ENCODE measurements around the gene GLB1L.

Gene GLB1L

DNA sequence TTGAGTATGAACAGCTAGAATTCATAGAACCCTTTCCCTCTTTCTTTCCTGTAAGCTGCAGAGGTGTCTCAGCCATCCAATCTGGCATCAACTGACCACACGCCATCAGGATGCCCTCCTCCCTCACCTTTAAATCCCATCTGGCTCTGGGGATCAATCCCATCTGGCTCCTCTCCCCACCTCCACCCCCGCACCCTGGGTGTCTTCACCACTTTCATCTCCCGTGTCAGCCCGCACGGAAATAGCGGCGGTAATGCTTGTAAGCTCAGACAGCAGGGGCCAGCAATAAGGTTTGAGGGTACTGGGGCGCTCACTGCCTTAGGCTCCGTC, 7.3 kb upstream of the GLB1L start:
- no peak for DNase-seq

DNA sequence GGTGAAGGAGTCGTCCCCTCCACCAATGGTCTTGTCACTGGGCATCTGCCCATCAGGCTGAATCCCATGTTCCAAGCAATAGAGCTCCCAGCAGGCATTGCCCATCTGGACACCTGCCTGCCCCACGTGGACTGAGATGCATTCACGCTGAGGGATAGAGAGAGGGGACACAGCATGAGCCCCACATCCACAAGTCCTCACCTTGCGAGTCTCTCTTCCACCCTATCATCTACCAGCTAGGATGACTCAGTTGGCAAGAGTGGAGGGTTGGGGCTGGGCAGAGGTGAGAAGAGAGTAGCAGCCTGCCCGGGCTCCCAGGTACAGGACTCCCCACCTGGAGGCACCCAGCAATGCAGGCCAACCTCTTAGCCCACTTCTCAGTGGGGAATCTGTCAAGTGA, 6.8 kb upstream of the GLB1L start:
- DNase-seq = no peak

GRCh38 chr2:219251656-219252055, 6.4 kb upstream of the GLB1L start:
- DNase-seq = no peak

DNA sequence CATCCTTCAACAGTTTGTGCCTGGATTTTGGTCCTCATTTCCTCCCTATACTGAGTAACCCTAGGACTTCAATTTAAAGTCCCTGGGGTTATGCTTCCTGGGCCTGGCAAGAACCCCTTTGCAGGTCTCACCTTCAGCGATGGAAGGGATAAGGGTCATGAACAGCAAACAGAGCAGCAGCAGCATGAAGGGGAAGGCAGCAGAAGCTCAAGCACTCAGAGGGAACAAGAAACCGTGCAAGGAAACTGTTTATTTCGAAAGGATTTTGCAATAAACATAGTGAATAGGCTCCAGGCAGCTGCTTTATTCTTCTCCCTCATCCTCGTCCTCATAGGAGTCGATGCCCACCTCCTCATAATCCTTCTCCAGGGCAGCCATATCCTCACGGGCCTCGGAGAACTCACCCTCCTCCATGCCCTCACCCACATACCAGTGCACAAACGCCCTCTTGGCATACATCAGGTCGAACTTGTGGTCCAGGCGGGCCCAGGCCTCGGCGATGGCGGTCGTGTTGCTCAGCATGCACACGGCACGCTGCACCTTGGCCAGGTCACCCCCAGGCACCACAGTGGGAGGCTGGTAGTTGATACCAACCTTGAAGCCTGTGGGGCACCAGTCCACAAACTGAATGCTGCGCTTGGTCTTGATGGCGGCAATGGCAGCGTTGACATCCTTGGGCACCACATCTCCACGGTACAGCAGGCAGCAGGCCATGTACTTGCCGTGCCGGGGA, 5.0 kb upstream of the GLB1L start:
- no peak for DNase-seq

DNA sequence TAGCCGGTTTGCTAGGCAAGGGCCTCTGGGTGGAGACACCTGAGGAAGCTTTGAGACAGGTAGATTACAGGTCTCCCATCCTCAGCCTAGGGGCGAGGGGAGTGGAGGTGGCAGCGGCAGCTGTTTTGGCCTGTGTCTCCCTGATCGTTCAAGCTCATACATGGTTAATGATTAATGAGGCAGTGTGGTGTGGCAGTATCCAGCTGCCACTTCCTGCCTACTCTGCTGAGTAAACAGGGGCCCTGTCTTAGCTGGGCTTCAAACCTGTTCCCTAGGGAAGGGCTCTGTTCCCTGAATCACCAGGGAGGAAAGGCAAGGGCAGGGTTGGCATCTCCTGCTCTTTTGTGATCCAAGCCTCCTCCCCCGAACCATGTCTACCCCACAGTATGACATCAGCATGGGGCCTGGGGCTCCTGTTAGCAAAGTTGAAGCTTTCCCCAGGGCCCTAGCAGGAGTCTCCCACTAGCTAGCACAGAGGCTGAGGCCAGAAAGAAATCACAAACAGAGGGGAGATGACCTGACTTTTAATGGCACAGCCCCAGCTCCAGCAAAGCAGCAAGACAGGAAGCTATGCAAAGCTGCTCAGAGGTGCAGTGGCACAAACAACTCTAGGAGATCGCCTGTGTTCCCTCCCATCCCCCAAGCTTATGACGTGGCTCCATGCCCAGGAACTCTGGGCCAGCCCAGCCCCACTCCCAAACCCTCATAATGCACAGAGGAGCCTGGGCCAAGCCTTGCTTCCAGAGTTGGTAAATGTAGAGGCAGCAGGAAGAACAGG, 4.1 kb upstream of the GLB1L start:
- peak; percentile 64 for DNase-seq

DNA sequence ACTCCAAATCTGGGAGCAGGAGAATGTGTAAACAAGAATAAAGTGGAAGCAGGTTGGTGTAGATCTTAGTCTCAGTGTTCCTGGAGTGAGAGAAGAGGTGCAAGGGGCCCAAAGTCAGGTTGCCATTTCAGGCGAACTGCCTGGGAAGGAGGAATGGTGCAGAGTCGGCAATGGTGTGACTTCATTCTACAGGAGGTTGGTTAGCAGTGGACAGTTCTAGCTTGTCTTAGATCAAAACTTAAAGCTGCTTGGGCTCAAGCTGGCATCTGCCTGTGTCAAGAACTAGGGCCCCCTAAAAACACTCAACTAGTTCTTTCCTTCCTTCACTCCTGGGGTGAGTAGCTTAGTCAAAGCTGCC, 3.6 kb upstream of the GLB1L start:
- no peak for DNase-seq

DNA sequence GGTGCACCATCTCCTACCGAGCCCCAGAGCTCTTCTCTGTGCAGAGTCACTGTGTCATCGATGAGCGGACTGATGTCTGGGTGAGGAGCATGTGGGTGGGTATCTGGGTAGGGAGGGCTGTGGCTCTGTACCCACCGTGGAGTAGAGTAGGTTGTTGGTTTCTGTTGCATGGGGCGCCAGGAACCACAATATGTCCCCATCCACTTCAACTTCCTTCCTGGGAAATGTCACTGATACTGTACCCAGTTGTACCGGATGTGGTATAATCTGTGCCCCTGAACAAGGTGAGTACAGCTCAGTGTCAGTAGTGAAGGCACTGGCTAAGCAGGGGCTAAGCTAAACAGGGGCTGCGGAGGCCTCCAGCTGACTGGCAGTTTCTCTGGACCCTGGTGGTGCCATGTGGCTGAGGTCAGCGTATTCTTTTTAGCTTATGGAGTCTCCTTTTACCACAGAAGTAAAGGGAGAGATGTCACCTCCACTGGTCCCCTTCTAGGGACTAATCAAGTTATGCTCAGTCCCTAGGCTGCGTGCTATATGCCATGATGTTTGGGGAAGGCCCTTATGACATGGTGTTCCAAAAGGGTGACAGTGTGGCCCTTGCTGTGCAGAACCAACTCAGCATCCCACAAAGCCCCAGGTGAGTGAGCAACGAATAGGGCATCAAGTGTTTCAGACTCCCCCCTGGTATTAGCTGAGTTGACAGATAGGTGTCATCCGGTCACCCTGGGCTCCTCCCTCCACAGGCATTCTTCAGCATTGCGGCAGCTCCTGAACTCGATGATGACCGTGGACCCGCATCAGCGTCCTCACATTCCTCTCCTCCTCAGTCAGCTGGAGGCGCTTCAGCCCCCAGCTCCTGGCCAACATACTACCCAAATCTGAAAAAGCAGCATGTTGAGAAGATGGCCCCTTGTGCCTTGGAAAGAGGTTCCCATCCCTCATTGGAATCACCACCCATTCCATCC, 2.7 kb upstream of the GLB1L start:
- DNase-seq = no peak

DNA sequence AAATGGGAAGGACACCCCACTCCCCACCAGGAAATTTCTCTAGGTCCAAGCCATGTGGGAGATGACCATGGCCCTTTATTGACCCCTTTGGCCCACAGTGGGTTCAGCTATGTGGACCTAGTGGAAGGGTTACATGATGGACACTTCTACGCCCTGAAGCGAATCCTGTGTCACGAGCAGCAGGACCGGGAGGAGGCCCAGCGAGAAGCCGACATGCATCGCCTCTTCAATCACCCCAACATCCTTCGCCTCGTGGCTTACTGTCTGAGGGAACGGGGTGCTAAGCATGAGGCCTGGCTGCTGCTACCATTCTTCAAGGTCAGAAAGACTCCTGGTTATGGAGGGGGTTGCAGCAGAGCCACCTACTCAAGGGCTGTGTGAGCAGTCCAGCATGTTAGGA, 1.3 kb upstream of the GLB1L start:
- no peak for DNase-seq

DNA sequence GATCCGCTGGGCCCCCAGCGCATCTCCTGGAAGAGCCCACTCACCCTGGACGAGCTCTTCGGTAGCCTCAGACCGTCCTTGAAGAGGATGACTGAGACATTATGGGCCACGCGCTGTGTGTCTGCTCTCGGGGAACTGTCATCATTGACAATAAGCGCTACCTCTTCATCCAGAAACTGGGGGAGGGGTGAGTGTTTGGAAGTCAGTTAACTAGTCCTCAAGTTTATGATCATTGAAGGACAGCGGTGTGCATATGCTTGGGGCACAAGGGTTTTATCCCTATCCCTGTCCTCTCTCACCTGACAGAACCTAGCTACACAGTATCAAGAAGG, 621 bp upstream of the GLB1L start:
- no peak for DNase-seq

- peak; percentile 29 for DNase-seq
Measured at GRCh38 chr2:219244789-219245147, 476 bp downstream of the GLB1L start.

DNA sequence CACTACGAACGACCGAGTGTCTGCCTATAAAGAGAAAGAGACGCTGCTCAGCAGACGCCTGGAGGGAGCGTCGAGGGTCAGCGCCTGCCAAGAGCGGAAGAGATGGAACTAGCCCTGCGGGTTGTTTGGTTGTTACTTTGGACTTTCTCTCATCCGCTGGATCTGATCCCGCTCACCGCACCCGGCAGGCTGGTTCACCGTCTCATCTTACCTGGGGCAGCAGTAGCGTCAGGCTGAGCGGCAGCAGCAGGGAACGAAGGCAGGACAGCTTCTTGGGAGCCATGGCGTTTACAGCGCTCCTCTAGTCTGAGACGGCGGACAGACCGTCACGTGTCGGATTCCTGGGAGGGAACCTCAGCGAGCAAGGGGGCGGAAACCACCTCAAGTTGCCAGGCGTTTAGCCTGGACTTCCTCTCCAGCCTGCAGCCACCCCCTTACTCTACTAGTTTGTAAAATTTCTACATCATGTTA, 1.9 kb downstream of the GLB1L start:
- DNase-seq = no peak

GRCh38 chr2:219234331-219234730, 10.9 kb downstream of the GLB1L start:
- DNase-seq = no peak

DNA sequence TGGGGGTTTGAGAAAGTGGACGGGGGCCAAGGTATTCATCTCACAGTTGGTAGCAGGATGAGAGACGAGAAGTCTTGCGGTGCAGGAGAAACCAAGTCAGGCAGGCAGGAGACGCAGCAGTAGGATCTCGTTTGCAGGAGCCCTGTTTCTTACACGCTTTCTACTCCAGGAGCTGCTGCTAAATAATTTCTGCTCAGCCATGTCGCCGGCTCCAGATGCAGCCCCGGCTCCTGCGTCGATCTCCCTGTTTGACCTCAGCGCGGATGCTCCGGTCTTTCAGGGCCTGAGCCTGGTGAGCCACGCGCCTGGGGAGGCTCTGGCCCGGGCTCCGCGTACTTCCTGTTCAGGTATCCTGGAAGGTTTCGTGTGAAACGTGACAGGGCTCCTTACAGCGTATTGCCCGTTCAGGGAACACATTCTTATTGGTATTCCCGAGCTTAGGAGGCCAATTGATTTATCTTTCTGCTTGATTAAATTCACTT, 15.1 kb downstream of the GLB1L start:
- no peak for DNase-seq

GRCh38 chr2:219229305-219230058, 15.8 kb downstream of the GLB1L start, which contains the start of the genes ANKZF1 and ATG9A:
TSS of gene ANKZF1 (plus strand) at chr2:219229806. CDS start at chr2:219230258, 452 bp downstream.
TSS of gene ATG9A (minus strand) at chr2:219229636. CDS start at chr2:219228024, 1,612 bp downstream.
- DNase-seq = peak; percentile 96

DNA sequence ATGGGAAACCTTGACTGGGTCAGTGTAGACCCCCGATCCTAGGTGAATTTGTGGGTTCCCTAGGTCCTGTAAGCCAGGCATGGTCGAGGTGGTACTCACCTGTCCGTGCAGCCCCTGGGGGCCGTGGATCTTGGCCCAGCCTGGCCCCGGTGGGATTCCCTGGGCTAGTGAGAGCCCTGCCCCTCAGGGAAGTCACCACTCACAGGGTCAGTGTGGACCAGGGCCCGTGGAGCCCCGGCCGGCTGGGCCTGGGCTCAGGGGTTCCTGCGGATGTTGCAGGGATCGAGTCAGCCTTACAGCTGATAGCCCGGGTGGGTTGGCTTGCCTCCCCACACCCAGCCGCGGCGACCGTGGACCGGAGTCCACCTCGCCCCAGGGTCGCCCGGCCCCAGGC, 16.3 kb downstream of the GLB1L start:
- no peak for DNase-seq

GRCh38 chr2:219228041-219228910, 17.0 kb downstream of the GLB1L start:
- no peak for DNase-seq

- no peak for DNase-seq
Measured at GRCh38 chr2:219225350-219225749, 19.9 kb downstream of the GLB1L start.

DNA sequence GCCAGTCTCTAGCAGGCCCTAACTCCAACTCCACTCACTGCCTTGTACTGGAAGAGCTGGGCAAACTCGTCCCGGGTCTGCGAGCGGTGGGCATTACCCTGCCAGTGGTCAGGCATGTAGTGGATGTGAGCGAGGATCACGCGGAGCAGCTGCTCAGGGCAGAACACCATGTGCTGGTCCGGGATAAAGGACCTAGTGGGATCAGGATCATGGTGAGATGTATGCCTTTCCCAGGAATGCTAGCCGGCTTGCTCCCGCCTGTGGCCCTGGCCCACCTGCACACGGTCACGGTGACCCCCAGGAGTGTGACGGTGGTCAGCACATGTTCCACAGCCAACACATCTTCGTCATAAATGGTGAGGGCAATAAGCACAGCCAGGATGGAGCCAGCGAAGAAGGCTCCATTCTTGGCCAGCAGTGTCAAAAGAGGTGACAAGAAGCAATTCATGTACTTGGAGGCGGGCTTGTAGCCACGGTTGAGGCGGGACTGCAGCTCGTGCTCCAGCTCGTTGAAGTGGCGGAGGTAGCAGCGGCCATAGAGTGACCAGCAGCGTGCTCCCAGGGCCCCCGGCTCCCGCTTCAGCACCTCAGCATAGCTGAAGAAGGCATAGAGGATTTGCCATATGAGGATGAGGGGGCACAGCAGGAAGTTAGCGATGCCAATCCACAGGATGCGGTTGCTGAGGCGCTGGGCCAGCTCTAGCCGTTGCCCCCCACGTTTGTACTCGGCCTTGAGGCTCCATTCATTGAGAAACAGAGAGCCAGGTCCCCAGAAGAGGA, 21.2 kb downstream of the GLB1L start:
- no peak for DNase-seq

- no peak for DNase-seq
Measured at GRCh38 chr2:219221957-219222518, 23.2 kb downstream of the GLB1L start.

- no peak for DNase-seq
Measured at GRCh38 chr2:219220652-219221402, 24.4 kb downstream of the GLB1L start.

All from SHP77 treated with DMSO at 0.1 percent for 48 hours (cell line).